A549 (cell line): ENCODE measurements around the gene PACS1. TPM values are rescaled to one million over a fixed set of nuclear protein-coding genes. Genes with fewer than 3 reads are reported as not detected.

ENCODE experiments used
- ATAC-seq, 2 experiments: fragments of 200-7000 bp in 1 of 2; fragments of >200 bp in 1 of 2; cut with Nextera tagmentation in 1 of 2; cut with Tn5 transposase in 1 of 2; 3 replicates each; pipeline versions ENCODE4 v1.8.0 to v1.9.1; 2018 to 2020; ENCODE audit warnings: mild to moderate bottlenecking in 1 of 2, moderate library complexity in 1 of 2
- CTCF ChIA-PET: fragments of 300-600 bp; sonication (Branson Sonifier 250); formaldehyde crosslinking; extraction: SDS; loops from one replicate; lab custom pipeline; 2021; ENCODE audit warnings: antibody characterized with exemption, inconsistent platforms; lab: Yijun Ruan, JAX
- POLR2A ChIA-PET: fragments of 350-600 bp; formaldehyde crosslinking; extraction: SDS; loops from one replicate; lab custom pipeline; 2021; ENCODE audit warnings: antibody characterized with exemption, inconsistent platforms; lab: Yijun Ruan, JAX
- DNase-seq, 2 experiments: peaks; one replicate each; pipeline versions ENCODE4 v3.0.0 to v3.0.0-alpha.2; 2011 to 2016; ENCODE audit warnings: low read depth in 1 of 2, low spot score in 1 of 2
- FAIRE-seq: peaks from 2 replicates; lab custom pipeline; 2011; peaks lifted over from hg19 to GRCh38; lab: Jason Lieb, UNC
- H3K27ac ChIP-seq, 2 experiments: fragments of >200 bp; sonication (Bioruptor Twin); formaldehyde crosslinking; 3 replicates each; pipeline ENCODE4 v1.5.1; 2016 to 2017
- H3K4me1 ChIP-seq: fragments of >200 bp; sonication (Bioruptor Twin); formaldehyde crosslinking; 3 replicates; pipeline ENCODE4 v1.6.1; 2016
- H3K4me2 ChIP-seq: fragments of >200 bp; sonication (Bioruptor Twin); formaldehyde crosslinking; 3 replicates; pipeline ENCODE4 v1.6.1; 2016
- H3K4me3 ChIP-seq: fragments of >200 bp; sonication (Bioruptor Twin); formaldehyde crosslinking; 3 replicates; pipeline ENCODE4 v1.5.1; 2016
- H3K9me3 ChIP-seq: fragments of >200 bp; sonication (Bioruptor Twin); formaldehyde crosslinking; 3 replicates; pipeline ENCODE4 v1.6.1; 2016
- BCL3 ChIP-seq: fragments of >200 bp; sonication (Bioruptor Twin); formaldehyde crosslinking; IDR thresholded peaks from 3 replicates; pipeline ENCODE4 v1.6.1; 2016
- BHLHE40 ChIP-seq: IDR thresholded peaks from 2 replicates; pipeline ENCODE4 v1.6.1; 2012; ENCODE audit warnings: low read depth, low read length, inconsistent platforms
- CBX2 ChIP-seq: fragments of 200-600 bp; sonication (generic); IDR thresholded peaks from 2 replicates; pipeline ENCODE4 v1.6.1; 2016; ENCODE audit warnings: low read depth, mild to moderate bottlenecking, borderline replicate concordance
- CBX8 ChIP-seq: fragments of 200-600 bp; sonication (generic); IDR thresholded peaks from 2 replicates; pipeline ENCODE4 v1.6.1; 2016
- CHD4 ChIP-seq: fragments of 200-600 bp; sonication (generic); IDR thresholded peaks from 2 replicates; pipeline ENCODE4 v1.6.1; 2016; ENCODE audit warnings: antibody characterized with exemption, mild to moderate bottlenecking, borderline replicate concordance
- ESRRA ChIP-seq: fragments of 150-350 bp; IDR thresholded peaks from 2 replicates; pipeline ENCODE4 v1.6.1; 2014; ENCODE audit warnings: mild to moderate bottlenecking, low read length, borderline replicate concordance
- FOXS1 ChIP-seq: fragments of 250-450 bp; sonication (Bioruptor Pico); IDR thresholded peaks from 2 replicates; pipeline ENCODE4 v1.5.0; 2020; ENCODE audit warnings: mild to moderate bottlenecking, moderate library complexity
- GATA3 ChIP-seq: IDR thresholded peaks from 2 replicates; pipeline ENCODE4 v1.6.1; 2012; ENCODE audit warnings: borderline replicate concordance
- HDAC2 ChIP-seq: fragments of 200-600 bp; sonication (generic); IDR thresholded peaks from 2 replicates; pipeline ENCODE4 v1.6.1; 2016
- HES2 ChIP-seq: fragments of >200 bp; sonication (Bioruptor Twin); formaldehyde crosslinking; IDR thresholded peaks from 2 replicates; pipeline ENCODE4 v1.6.1; 2016
- JUN ChIP-seq, 2 experiments: fragments of >200 bp; sonication (Bioruptor Twin); formaldehyde crosslinking; IDR thresholded peaks; 2 replicates in 1 of 2; 3 replicates in 1 of 2; pipeline ENCODE4 v1.6.1; 2016 to 2017
- KDM5A ChIP-seq: fragments of 200-600 bp; sonication (generic); IDR thresholded peaks from 2 replicates; pipeline ENCODE4 v1.6.1; 2016; ENCODE audit warnings: antibody characterized with exemption, mild to moderate bottlenecking
- MYC ChIP-seq: IDR thresholded peaks from 2 replicates; pipeline ENCODE4 v1.6.1; 2012; ENCODE audit warnings: mild to moderate bottlenecking, inconsistent platforms, low read length, improper control_type of control experiment, borderline replicate concordance
- NPAS2 ChIP-seq: fragments of 250-450 bp; sonication (Bioruptor Pico); IDR thresholded peaks from 2 replicates; pipeline ENCODE4 v1.8.0; 2022; ENCODE audit warnings: mild to moderate bottlenecking, moderate library complexity, borderline replicate concordance
- NR3C1 ChIP-seq: fragments of >200 bp; sonication (Bioruptor Twin); formaldehyde crosslinking; IDR thresholded peaks from 3 replicates; pipeline ENCODE4 v1.6.1; 2017
- POLR2A ChIP-seq: IDR thresholded peaks from 2 replicates; pipeline ENCODE4 v1.6.1; 2012; ENCODE audit warnings: mild to moderate bottlenecking, low read length
- POLR2AphosphoS2 ChIP-seq: conservative IDR thresholded peaks from 2 replicates; pipeline ENCODE4 v1.6.1; 2012; ENCODE audit warnings: low read length, improper control_type of control experiment, inconsistent platforms
- RFX5 ChIP-seq: fragments of 450-650 bp; IDR thresholded peaks from 2 replicates; pipeline ENCODE4 v1.7.1; 2014; ENCODE audit warnings: antibody characterized with exemption, mild to moderate bottlenecking, moderate library complexity
- RNF2 ChIP-seq: fragments of 200-600 bp; sonication (generic); IDR thresholded peaks from 2 replicates; pipeline ENCODE4 v1.6.1; 2016; ENCODE audit warnings: low read depth, mild to moderate bottlenecking, antibody characterized with exemption, moderate library complexity, borderline replicate concordance
- WGBS: methylation state at CpG from one replicate; pipeline ENCODE4 v1.1.6; 2017; ENCODE audit errors: missing lambda C conversion rate; 5-methylcytosine and 5-hydroxymethylcytosine counted together
- polyA plus RNA-seq, 4 experiments: library from polyadenylated mRNA; depleted of rRNA in 3 of 4; stranded (reverse); fragments of >200 nt; fragmentation: RNase III in 1 of 4; extraction: RNeasy Plus Mini Kit Qiagen cat#74134 plus additional on column Dnase treatment in 1 of 4; gene quantifications; 2 replicates in 3 of 4; 3 replicates in 1 of 4; pipeline ENCODE4 v1.2.3, GENCODE V29; 2011 to 2017
- TF ChIP-seq, protein P1 (sequence below): IDR thresholded peaks from 2 replicates; pipeline ENCODE4 v1.6.1; 2012
- TF ChIP-seq, protein P2 (sequence below): fragments of 200-600 bp; sonication (generic); IDR thresholded peaks from 2 replicates; pipeline ENCODE4 v1.6.1; 2016; ENCODE audit warnings: antibody characterized with exemption, mild to moderate bottlenecking, moderate library complexity
- TF ChIP-seq, protein P3 (sequence below): IDR thresholded peaks from 2 replicates; pipeline ENCODE4 v1.6.1; 2012

PACS1 gene
- polyA plus RNA-seq, 2 of the 4 experiments (the other 2 are of a cell fraction): 48.2 to 59.1 TPM

DNA sequence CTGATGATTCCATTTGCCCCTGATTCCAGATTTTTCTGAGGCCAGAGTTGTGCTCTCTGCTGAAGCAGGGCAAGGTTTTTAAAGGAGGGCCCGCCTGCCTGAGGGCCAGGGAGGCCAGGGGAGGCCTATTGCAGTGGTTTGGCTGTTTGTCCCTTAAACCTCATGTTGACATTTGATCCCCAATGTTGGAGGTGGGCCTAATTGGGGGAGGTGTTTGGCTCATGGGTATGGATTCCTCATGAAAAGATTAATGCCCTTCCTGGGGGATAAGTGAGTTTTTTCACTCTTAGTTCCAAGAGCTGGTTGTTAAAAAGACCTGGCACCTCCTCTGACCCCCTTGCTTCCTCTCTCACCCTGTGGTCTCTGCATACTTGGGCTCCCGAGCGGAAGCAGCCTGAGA lies 30.3 kb upstream of the PACS1 start:
- ATAC-seq: no peak
- CTCF ChIA-PET: interaction anchor here (0.9 to 15.8 kb wide), 3 partner anchors 5 to 28 kb away, joined by 3 to 188 read pairs (median 143); no protein-coding TSS in a partner anchor

DNA sequence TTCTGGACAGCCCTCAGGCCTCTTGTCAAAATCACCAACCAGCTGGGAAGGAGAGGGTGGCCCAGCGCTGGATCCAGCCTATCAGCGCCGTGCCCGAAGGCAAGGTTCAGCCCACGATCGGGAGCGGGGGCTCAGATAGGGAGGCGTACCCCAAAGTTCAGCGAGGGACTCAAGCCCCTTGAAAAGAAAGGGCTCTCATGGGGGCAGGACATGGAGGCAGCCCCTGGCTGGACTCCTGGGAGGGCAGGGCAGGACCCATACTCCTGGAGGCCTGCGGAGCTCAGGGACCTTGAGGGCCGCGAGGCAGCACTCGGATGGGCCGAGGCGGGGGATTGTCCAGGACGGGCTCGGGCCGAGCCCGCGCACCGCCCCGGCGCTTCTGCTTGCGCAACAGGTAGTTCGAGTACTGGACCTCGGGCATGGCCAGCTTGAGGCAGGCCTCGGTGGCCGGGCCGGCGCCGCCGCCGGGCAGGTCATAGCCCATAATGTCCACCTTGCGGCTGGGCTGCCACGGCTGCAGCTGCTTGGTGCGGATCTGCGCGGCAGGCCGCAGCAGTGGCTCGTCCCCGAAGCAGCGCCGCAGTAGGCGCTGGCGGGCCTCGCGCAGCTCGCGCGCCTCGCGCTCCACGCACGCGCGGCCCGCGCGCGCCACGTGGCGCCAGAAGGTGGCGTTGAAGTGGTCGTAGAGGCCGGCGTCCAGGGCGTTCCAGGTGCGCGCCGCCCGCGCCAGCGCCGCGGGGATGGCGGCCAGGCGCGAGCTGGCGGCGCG lies 27.7 kb upstream of the PACS1 start:
- H3K4me1 ChIP-seq: peaks cover 9% of the 10 kb centered on the region; the same call in 1 of the 3 replicates
- peaks cover under 1% of the 10 kb centered on the region; the same call in 2 of the 3 replicates for H3K9me3 ChIP-seq
- 94% methylated on average over 56 of the region's 81 CpGs for WGBS
- TF ChIP-seq CBX2 (no peak), CBX8 (no peak), KDM5A (no peak)
- FAIRE-seq (no peak), ATAC-seq (no peak), DNase-seq (no peak)
- CTCF ChIA-PET: interaction anchor here (0.5 to 15.8 kb wide), 7 partner anchors 9 to 242 kb away, joined by 3 to 188 read pairs (median 4); partner anchors contain the start of genes CATSPER1 and SF3B2
- H3K4me3 ChIP-seq: no peak overlapping the region
- H3K4me2 ChIP-seq: no peak overlapping the region
- no peak overlapping the region for H3K27ac ChIP-seq
- POLR2A ChIA-PET: no interaction called here

More for the DNA sequence above, 30.3 kb upstream of the PACS1 start:
- no peak overlapping the region for H3K4me2 ChIP-seq
- DNase-seq: no peak
- H3K9me3 ChIP-seq: peaks cover 12% of the 10 kb centered on the region
- FAIRE-seq: no peak
- TF ChIP-seq JUN (IDR thresholded peaks at IDR 0.05) (no peak), MYC (no peak), CHD4 (no peak), HES2 (no peak), GATA3 (no peak), ESRRA (no peak), NR3C1 (no peak), RFX5 (no peak), NPAS2 (CRISPR knock-in tag) (no peak), KDM5A (no peak), POLR2AphosphoS2 (no peak), POLR2A (no peak), FOXS1 (CRISPR knock-in tag) (no peak)
- TF ChIP-seq, protein P1, sequence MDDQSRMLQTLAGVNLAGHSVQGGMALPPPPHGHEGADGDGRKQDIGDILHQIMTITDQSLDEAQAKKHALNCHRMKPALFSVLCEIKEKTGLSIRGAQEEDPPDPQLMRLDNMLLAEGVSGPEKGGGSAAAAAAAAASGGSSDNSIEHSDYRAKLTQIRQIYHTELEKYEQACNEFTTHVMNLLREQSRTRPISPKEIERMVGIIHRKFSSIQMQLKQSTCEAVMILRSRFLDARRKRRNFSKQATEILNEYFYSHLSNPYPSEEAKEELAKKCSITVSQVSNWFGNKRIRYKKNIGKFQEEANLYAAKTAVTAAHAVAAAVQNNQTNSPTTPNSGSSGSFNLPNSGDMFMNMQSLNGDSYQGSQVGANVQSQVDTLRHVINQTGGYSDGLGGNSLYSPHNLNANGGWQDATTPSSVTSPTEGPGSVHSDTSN: no peak
- no peak overlapping the region for H3K27ac ChIP-seq
- 69% methylated on average over 3 of the region's 3 CpGs for WGBS
- peaks cover 1% of the 10 kb centered on the region; the same call in 1 of the 3 replicates for H3K4me1 ChIP-seq
- POLR2A ChIA-PET: no interaction called here
- no peak overlapping the region for H3K4me3 ChIP-seq

DNA sequence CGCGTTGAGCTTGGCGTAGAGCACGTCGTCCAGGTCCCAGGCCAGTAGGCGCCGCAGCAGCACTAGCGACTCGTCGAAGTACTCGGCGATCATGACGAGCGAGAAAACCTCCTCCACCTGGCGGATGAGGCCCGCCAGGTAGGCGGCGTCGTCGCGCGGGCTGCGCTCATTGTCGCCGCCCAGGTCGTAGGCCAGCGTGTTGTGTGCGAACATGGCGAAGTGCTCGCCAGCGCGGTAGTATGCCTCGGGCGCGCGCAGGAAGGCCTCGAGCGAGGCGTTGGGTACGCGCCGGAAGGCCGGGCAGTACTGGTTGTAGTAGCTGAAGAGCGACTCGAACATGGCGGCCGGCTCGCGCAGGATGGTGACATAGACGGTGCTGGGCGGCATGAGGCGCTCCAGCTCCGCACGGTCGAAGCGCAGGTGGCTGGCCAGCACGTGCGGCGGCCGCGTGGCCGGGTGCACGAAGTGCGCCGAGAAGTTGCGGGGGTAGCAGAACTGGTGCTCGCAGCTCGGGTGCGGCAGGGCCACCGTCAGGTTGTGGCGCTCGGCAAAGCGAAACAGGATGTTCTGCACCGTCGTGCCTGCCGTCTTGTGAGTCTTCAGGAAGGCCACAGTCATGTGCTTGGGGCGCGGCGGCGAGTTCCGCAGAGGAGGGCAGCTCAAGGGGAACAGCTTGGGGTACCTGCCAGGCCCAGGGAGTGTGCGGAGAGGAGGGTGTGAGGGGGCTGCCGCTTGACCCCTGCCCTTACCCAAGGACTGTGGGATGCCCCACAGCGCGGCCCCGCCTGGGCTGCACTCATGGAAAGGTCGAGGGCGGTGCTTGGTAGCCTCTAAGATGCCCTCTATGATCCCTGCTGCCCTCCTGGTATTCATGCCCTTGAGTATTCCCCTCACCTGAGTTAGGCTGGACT lies 26.8 kb upstream of the PACS1 start:
- no peak overlapping the region for H3K4me3 ChIP-seq
- no peaks in the 10 kb centered on the region for H3K9me3 ChIP-seq
- ATAC-seq: no peak
- ChIA-PET POLR2A (no interaction called here), CTCF (interaction anchor here (0.7 to 15.8 kb wide), 12 partner anchors 8 to 380 kb away, joined by 3 to 188 read pairs (median 4); partner anchors contain the start of genes CATSPER1 and SF3B2)
- DNase-seq: no peak
- FAIRE-seq: no peak
- H3K27ac ChIP-seq: no peak overlapping the region
- H3K4me2 ChIP-seq: no peak overlapping the region
- TF ChIP-seq FOXS1 (CRISPR knock-in tag): no peak
- TF ChIP-seq, protein P2, sequence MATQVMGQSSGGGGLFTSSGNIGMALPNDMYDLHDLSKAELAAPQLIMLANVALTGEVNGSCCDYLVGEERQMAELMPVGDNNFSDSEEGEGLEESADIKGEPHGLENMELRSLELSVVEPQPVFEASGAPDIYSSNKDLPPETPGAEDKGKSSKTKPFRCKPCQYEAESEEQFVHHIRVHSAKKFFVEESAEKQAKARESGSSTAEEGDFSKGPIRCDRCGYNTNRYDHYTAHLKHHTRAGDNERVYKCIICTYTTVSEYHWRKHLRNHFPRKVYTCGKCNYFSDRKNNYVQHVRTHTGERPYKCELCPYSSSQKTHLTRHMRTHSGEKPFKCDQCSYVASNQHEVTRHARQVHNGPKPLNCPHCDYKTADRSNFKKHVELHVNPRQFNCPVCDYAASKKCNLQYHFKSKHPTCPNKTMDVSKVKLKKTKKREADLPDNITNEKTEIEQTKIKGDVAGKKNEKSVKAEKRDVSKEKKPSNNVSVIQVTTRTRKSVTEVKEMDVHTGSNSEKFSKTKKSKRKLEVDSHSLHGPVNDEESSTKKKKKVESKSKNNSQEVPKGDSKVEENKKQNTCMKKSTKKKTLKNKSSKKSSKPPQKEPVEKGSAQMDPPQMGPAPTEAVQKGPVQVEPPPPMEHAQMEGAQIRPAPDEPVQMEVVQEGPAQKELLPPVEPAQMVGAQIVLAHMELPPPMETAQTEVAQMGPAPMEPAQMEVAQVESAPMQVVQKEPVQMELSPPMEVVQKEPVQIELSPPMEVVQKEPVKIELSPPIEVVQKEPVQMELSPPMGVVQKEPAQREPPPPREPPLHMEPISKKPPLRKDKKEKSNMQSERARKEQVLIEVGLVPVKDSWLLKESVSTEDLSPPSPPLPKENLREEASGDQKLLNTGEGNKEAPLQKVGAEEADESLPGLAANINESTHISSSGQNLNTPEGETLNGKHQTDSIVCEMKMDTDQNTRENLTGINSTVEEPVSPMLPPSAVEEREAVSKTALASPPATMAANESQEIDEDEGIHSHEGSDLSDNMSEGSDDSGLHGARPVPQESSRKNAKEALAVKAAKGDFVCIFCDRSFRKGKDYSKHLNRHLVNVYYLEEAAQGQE: no peak
- TF ChIP-seq HDAC2: no peak
- no peak for TF ChIP-seq RNF2
- TF ChIP-seq NR3C1: no peak
- no peak for TF ChIP-seq BHLHE40
- TF ChIP-seq, protein P3, sequence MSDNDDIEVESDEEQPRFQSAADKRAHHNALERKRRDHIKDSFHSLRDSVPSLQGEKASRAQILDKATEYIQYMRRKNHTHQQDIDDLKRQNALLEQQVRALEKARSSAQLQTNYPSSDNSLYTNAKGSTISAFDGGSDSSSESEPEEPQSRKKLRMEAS: no peak
- TF ChIP-seq BCL3: no peak
- no peak for TF ChIP-seq POLR2AphosphoS2
- WGBS: 94% methylated on average over 86 of the region's 88 CpGs
- peaks cover 9% of the 10 kb centered on the region; the same call in 1 of the 3 replicates for H3K4me1 ChIP-seq
